Tibial nerve (tissue), 3 donors: ENCODE results near the gene AGMO.

Source experiments
- CTCF ChIP-seq, 5 experiments: fragments of 200-600 bp in 3 of 5; fragments of 450-650 bp in 2 of 5; sonication (generic) in 3 of 5; IDR thresholded peaks; one replicate each; pipeline ENCODE4 v1.5.1; 2016 to 2019; ENCODE audit warnings: antibody characterized with exemption in 5 of 5, mild to moderate bottlenecking in 3 of 5, moderate library complexity in 2 of 5
- POLR2A ChIP-seq, 2 donors: fragments of 450-650 bp; IDR thresholded peaks; one replicate each; pipeline ENCODE4 v1.6.1; 2017; ENCODE audit warnings: antibody characterized with exemption in 2 of 2, mild to moderate bottlenecking in 2 of 2, moderate library complexity in 2 of 2

GRCh38 chr7:15440482-15440881 lies 121.3 kb downstream of the AGMO start:
- TF ChIP-seq CTCF (IDR thresholded peaks at IDR 0.05), result no peak
- TF ChIP-seq POLR2A (IDR thresholded peaks at IDR 0.05), result no peak
